Right forelimb (tissue), 1 donor: ENCODE results near the gene GRM8.

Experiments used
- DNase-seq: peaks from one replicate; pipeline ENCODE4 v3.0.0-alpha.2; 2018

Gene GRM8

GRCh38 chr7:127252778-127253280 is at the start of gene GRM8:
Gene GRM8, minus strand, starts transcription at chr7:127252941.
- DNase-seq: peak; percentile 67

GRCh38 chr7:127290801-127291361 is 38.1 kb upstream of the GRM8 start:
- no peak for DNase-seq

GRCh38 chr7:127290116-127290655 is 37.4 kb upstream of the GRM8 start:
- DNase-seq: no peak

GRCh38 chr7:127287133-127287532 is 34.4 kb upstream of the GRM8 start:
- DNase-seq: no peak

- DNase-seq: no peak
Measured at GRCh38 chr7:127270093-127270492, 17.4 kb upstream of the GRM8 start.

- DNase-seq: no peak
Measured at GRCh38 chr7:127266047-127266446, 13.3 kb upstream of the GRM8 start.

GRCh38 chr7:127264219-127264618 is 11.5 kb upstream of the GRM8 start:
- DNase-seq: no peak

- DNase-seq: no peak
Measured at GRCh38 chr7:127258111-127258510, 5.4 kb upstream of the GRM8 start.

- no peak for DNase-seq
Measured at GRCh38 chr7:127257086-127257485, 4.3 kb upstream of the GRM8 start.

- no peak for DNase-seq
Measured at GRCh38 chr7:127256041-127256725, 3.4 kb upstream of the GRM8 start.

- no peak for DNase-seq
Measured at GRCh38 chr7:127254163-127254684, 1.5 kb upstream of the GRM8 start.

GRCh38 chr7:127253281-127254162 is 781 bp upstream of the GRM8 start:
- peak; percentile 82 for DNase-seq

- DNase-seq: no peak
Measured at GRCh38 chr7:127252377-127252713, 396 bp downstream of the GRM8 start.

- DNase-seq: no peak
Measured at GRCh38 chr7:127251465-127252376, 1.0 kb downstream of the GRM8 start.

GRCh38 chr7:127251036-127251464 is 1.7 kb downstream of the GRM8 start:
- DNase-seq: no peak

- DNase-seq: no peak
Measured at GRCh38 chr7:127250312-127251035, 2.3 kb downstream of the GRM8 start.

- no peak for DNase-seq
Measured at GRCh38 chr7:127245607-127246006, 7.1 kb downstream of the GRM8 start.

GRCh38 chr7:127245002-127245401 is 7.7 kb downstream of the GRM8 start:
- DNase-seq: no peak

- no peak for DNase-seq
Measured at GRCh38 chr7:127239814-127240213, 12.9 kb downstream of the GRM8 start.

- DNase-seq: no peak
Measured at GRCh38 chr7:127233630-127234029, 19.1 kb downstream of the GRM8 start.

- DNase-seq: no peak
Measured at GRCh38 chr7:127231415-127231814, 21.3 kb downstream of the GRM8 start.
